GM12872 (cell line): ENCODE results near the gene PLD1.

Experiments used
- TF ChIP-seq, protein P1 (sequence below): IDR thresholded peaks from 3 replicates; pipeline ENCODE4 v1.5.1; 2011; ENCODE audit warnings: low read depth, mild to moderate bottlenecking, low read length, moderate library complexity; ENCODE audit not compliant: insufficient read depth

PLD1 gene

DNA sequence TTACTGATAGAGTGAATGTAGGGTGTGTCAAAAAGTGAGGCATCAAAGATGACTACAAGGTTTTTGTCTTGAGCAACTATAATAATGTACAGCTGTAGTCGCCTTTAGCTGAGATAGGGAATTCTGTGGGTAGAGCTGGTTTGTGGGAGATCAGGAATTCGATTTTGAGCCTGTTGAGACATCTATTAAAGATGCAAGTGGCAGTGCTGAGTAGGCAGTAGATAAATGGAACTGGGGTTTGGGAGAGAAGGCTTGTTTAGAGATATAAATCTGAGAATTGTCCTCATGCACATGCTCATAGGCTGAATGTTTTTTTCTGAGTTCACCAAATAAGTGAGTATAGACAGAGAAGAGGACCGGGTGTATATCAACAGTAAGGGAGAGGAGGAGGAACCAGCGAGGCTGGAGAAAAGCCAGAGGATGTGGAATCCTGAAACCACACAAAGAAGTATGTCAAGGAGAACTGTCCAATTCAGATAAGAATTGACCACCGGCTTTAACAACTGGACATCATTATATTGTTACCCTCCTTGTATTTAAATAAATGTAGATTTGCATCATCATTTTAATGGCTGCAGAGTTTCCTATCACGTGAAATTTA is 204.0 kb downstream of the PLD1 start:
- TF ChIP-seq, protein P1, sequence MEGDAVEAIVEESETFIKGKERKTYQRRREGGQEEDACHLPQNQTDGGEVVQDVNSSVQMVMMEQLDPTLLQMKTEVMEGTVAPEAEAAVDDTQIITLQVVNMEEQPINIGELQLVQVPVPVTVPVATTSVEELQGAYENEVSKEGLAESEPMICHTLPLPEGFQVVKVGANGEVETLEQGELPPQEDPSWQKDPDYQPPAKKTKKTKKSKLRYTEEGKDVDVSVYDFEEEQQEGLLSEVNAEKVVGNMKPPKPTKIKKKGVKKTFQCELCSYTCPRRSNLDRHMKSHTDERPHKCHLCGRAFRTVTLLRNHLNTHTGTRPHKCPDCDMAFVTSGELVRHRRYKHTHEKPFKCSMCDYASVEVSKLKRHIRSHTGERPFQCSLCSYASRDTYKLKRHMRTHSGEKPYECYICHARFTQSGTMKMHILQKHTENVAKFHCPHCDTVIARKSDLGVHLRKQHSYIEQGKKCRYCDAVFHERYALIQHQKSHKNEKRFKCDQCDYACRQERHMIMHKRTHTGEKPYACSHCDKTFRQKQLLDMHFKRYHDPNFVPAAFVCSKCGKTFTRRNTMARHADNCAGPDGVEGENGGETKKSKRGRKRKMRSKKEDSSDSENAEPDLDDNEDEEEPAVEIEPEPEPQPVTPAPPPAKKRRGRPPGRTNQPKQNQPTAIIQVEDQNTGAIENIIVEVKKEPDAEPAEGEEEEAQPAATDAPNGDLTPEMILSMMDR = no peak

DNA sequence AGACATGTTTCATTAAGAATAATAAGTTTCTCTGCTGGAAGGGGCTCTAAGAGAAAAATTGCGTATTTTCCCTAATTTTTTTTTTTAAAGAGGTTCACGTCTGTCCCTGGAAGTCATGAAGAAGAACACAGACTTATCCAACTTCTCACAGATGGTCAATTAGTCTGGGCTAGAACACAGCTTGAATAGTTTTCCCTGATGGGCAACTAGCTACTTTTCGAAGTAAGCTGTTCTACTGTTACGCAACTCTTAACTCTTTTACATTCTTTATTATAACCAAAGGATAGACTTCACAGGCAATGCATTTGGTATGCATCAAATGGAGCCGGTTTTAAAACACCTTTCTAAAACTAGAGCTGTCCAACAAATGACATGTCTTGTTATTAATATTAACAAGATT is 205.9 kb downstream of the PLD1 start:
- TF ChIP-seq, protein P1 = no peak

DNA sequence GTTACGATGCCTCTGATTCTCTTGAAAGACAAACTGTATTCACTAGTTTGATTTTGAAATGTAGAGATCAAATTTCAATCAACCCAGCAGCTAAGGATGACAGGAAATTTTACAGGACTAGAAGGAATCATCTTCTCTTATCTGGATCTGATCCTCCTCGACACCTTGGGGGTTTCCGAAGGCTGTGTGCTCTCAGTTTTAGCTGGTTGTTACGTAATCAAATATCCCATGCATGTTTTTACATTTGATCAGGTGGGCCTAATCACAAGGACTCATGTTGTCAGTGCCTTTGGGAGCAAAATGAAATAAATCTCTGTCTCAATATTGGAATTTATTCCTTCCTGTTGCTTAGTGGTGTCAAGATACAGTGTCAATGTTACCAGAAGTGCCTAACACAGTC is 208.2 kb downstream of the PLD1 start:
- TF ChIP-seq, protein P1 = no peak

DNA sequence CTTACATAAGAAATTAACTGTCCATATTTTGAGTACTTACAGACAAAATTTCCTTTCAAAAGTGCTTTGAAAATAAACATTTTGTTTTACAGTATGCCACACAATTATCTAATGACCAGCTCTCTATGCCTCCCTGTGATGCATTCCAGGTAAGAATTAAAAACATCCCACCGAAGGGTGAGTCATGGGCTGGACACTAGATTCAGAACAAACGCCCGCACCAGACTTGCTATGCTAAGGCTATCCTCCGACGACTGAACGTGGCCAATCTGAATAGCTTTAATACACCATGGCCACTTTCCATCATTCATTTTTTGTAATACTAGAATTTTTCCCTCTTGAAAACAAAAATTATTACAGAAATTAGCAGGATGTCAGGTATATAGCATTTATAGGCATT is 210.3 kb downstream of the PLD1 start:
- TF ChIP-seq, protein P1 = no peak

DNA sequence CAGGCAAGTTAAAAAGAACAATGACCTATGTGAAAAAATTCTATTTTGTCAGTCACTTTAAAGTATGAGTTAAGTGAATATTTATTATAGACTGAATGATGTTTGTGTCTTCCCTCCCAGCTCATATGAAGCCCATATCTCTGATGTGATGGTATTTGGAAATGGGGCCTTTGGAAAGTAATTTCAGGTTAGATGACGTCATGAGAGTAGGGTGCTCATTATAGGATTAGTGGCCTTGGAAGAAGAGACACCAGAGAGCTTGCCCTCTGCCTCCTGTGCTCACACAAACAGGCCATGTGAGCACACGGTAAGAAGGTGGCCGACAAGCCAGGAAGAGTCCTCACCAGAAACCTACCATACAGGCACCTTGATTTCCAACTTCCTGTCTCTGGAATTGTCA is 211.3 kb downstream of the PLD1 start:
- TF ChIP-seq, protein P1 = no peak

DNA sequence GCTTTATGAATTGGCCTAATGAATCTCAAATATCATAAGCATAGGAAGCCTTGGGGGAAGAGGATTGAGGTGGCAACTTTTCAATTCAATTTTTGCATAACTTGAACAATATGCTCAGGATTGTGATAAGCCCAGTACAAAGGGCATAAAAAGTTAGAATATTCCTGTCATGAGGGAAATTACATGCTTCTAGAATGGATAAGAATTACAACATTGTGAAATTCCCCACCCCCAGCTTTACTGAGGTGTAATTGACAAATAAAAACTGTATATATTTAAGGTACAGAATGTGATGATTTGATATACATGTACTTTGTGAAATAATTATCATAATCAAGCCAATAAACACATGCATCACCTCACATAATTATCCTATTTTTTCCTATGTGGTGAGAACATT is 217.5 kb downstream of the PLD1 start:
- TF ChIP-seq, protein P1 = no peak

DNA sequence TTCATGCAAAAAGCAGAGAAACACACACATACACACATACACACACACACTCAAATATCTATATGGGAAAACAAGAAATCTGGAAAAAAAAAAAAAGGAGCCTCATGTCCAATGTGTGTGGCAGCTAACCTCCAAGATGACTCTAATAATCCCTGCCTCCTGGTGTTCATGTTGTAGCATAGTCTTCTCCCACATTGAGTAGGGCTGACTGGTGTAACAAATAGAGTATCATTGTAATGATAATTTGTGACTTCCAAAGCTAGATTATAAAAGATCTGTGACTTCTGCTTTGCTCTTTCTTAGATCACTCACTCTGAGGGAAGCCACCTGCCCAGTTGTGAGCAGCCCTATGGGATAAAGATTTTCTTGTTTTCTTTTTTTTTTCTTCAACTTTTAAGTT is 219.2 kb downstream of the PLD1 start:
- TF ChIP-seq, protein P1 = no peak
